ENCODE results near the gene SQOR.
A peak's percentile ranks its signal among the peaks of the same experiment; 100 is the strongest.

SQOR gene

DNA sequence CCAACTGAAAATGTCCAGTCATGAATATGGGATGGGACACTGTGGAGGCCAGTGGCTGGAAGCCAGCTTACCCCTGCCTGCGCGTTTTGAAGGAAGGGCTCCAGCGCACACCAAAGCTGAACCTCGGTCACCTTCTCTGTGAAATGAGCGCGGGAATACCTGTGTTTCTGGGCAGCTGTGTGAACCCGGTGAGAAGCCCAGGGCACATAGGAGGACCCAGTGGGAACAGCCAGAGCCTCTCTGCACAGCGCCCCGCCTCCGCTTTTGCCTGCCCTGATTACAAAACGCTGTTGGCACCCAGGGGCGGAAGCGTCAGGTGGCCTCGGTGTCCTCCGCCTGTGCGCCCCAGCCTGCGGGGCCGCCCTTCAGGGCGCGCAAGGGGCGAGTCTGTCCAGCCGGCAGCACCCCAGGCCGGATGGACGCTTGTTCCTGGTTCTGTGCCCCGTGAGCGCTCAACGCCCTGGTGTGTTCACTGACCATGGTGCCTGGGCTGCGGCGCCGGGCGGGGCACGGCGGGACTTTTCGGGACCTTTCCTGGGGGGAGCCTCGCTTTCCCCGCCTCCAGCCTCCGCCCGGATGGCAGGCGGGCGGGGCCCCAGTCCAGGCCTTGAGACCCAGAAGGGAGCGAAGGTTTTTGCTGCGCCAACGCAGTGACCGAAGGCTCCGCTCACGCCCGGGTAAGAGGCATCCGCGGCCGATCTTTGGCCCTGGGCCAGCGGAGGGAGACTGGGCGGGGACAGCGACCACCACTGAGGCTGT, at the start of gene SQOR:
SQOR (plus strand) TSS at position 598 of the 759 bp plus-strand sequence. CDS start 23,895 bp downstream, outside the sequence.
- peak; percentile 39 to 59 for DNase-seq (ENCODE audit: low read depth in 2 of 2)

GRCh38 chr15:45585069-45585791, 49.6 kb upstream of the SQOR start:
- no peak for DNase-seq (ENCODE audit: low read depth in 2 of 2)

DNA sequence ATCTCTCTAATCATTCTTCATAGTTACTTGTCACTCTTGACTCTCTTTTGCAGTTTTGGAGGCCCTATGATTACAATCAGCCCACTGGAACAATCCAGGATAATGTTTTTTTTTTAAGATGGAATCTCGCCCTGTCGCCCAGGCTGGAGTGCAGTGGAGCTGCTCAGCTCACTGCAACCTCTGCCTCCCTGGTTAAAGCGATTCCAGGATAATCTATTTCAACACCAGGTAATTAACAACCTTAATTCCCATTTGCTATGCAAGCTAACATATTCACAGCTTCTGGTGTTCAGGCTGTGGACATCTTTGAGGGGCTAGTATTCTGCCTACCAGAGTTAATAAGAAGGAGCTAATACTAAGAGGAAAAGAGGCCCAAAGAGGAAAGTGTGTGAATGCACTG, 48.7 kb upstream of the SQOR start:
- DNase-seq (ENCODE audit: low read depth in 2 of 2) = no peak

DNA sequence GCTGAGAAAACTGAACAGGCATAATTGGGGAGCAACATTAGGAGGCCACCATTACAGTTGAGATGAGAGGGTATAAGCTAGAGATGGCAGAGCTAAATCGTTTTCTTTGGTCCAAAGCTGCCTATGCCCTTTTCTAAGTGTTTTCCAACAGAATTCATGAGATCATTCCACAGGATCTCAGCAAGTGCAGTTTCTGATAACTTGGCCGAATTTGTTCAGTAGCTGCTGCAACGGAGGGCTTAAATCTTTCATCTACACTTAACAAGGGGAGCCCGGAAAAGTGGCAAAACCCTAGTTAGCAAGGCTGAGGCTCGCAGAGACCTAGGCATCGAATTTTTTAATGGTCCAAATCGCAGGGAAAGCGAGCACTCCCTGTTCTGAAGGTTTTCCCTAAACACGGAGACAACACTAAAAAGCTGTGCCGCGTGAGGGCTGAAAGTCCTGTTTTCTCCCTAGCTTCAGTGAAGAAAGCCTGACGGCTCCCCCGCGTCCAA, 48.2 kb upstream of the SQOR start:
- DNase-seq (ENCODE audit: low read depth in 2 of 2) = no peak

GRCh38 chr15:45587095-45587862, 47.5 kb upstream of the SQOR start, which contains the start of gene BLOC1S6:
Gene BLOC1S6, plus strand, starts transcription at chr15:45587379. Its CDS starts 65 bp downstream, at chr15:45587444.
- DNase-seq (ENCODE audit: low read depth in 2 of 2) = peak; percentile 75 to 76

DNA sequence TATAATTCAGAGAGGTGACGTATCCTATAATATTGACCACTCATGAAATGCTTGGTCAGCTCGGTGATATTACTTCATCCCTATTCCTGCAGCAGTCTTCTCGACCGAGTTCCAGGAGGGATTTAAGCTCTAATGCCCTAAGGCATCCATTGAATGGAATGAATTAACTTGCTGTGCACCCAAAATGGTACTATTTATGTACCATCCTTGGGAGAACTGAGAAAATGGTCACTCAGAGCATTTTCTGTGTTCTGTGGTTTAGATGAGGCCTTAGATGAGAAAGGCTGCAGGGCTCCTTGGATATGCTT, 47.0 kb upstream of the SQOR start:
- DNase-seq (ENCODE audit: low read depth in 2 of 2) = no peak

- no peak for DNase-seq (ENCODE audit: low read depth in 2 of 2)
Observed at GRCh38 chr15:45588219-45588875, 46.5 kb upstream of the SQOR start.

DNA sequence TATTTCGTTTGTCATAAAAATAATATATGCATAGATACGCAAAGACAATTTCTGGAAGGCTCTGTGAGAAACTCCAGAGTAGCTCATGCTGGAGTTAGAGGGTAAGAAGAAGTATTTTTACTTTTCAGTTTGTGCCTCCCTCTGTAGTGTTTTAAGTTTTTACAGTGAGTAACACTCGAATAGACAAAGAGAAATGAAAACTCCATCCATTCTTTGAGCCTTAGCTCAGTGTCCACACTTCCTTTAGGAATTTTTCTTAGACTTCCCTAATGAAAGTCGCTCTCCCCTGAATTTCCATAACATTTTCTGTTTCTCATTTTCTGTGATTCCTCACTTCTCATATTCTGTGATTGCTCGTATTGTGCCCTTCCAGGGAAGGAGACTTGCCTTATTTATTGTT, 45.6 kb upstream of the SQOR start:
- no peak for DNase-seq (ENCODE audit: low read depth in 2 of 2)

- no peak for DNase-seq (ENCODE audit: low read depth in 2 of 2)
Observed at GRCh38 chr15:45594319-45594718, 40.5 kb upstream of the SQOR start.

- DNase-seq (ENCODE audit: low read depth in 2 of 2) = no peak
Observed at GRCh38 chr15:45594835-45595530, 39.8 kb upstream of the SQOR start.

DNA sequence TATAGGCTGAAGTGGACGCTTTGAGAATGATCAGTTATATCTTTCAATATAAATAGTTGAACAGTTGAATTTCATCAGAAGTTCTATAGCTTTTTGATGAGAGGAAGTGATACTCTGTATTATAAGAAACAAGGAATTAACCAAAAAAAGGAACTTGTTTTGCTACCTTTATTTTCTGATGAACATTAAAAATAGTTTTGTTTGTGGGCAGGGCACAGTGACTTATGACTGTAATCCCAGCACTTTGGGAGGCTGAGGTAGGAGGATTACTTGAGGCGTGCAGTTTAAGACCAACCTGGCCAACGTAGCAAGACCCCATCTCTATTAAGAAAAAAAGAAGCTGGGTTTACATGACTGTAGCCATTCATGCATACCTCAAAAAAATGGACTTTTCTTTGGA, 30.9 kb upstream of the SQOR start:
- no peak for DNase-seq (ENCODE audit: low read depth in 2 of 2)

DNA sequence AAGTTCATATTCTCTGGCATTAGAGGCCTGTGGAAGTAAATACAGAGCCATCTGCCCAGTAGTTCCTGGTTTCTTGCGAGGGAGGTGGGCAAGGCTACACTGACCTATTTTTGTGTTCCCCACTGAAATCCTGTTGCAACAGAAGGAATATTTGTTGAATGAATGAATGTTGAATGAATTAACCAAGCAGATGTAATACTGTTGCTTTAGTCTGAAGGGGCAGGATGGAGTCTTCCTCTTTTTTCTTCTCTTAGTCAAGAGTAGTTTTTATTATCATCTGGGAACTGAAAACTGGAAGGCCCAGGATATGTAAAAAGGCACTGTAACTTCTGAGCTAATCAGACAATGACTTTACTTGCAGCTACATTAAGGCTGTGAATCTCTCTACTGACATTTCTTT, 30.5 kb upstream of the SQOR start:
- DNase-seq (ENCODE audit: low read depth in 2 of 2) = no peak

DNA sequence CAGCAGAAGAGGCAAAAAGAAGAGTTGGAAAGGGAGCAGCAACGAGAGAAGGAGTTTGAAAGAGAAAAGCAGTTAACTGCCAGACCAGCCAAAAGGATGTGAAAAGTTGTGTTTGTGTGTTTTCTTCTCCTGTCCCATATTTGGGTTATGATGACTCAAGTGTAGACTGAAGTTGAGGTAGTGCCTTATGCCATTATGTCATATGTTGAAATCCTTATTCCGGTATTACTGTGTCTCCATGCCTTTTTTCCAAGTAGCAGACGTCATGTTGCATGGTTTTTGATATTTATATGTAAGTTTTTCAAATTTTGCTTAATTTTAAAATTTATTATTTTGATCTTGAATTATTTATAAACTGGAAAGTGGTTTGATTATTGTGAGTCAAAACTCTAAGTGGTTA, 28.4 kb upstream of the SQOR start:
- DNase-seq (ENCODE audit: low read depth in 2 of 2) = no peak

DNA sequence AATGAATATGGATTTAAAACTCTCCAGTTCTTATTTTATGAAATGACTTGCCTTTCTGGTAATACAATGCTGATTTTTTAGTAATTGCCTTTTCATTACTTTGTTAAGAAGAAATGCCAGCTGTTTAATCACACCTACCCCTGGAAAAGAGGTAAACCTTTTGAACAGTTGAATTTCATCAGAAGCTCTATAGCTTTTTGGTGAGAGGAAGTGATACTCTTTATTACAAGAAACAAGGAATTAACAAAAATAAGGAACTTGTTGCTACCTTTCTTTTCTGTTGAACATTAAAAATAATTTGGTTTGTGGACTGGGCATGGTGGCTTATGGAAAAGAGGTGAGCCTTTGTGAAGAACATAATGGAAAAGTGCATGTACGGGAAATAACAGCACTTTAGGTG, 28.0 kb upstream of the SQOR start:
- DNase-seq (ENCODE audit: low read depth in 2 of 2) = no peak

DNA sequence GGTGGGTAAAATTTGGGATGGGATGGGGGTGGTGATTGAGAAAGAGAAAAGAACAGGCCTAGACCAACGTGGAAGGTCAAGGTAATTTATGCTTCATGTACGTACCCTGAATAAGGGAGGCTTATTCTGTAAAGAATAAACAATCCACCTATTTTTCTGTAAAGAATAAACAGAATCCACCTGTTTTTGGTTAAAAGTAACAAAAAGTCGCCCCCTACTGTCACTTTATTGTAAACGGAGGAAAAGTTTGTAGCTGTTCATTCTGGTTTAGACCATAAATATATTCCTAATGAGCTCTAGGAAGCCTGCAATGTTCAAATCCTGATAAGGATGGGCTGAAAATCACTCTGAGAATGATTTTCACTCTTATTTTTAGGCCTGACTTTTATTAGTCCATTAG, 23.5 kb upstream of the SQOR start:
- DNase-seq (ENCODE audit: low read depth in 2 of 2) = no peak

DNA sequence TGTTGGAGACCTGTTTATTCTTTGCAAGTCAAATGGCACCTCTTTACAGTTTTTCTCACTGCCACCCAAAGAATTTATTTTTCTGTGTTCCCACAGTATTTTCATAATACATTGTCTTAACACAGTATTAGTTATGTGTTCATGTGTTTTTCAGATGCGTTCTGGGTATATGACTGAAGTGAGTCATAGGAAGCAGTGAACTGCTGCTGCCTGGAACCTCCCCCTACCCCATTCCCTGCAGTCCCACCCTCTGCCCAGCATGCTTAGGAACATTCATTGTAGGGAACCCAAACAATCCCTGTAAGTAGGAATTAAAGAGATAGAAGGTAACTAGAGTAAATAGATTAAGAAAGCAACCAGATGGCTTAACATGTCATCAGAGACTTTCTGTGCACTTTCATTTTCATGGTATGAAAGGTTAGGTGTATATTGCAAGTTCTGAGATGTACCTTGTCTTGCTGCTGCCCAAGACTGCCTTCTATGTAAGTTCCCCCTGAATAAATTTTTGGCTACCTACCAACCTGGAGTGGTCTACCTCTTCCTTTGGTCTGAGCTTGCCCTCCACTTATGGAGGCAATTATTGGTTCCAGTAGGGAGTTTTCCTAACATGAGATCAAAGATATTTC, 21.9 kb upstream of the SQOR start:
- no peak for DNase-seq (ENCODE audit: low read depth in 2 of 2)

- DNase-seq (ENCODE audit: low read depth in 2 of 2) = no peak
Observed at GRCh38 chr15:45616901-45617323, 17.9 kb upstream of the SQOR start.

DNA sequence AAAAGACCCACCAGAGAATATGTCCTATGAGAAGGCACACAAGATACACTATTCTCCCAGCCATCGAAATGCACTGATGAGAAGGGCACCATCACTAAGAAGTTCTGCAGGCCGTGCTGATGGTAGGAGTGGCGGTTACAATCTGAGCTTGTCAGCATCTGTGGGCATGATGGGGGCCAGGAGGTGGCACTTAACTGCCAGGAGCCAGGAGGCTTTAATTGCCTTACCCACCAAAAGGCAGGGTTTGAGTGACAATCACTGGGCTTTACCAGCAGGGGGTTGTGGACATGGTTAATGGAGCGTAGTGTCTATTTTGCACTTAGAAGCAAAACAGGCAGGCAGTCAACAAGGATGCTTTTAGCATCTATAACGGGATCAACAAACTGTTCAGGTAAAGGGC, 16.0 kb upstream of the SQOR start:
- DNase-seq (ENCODE audit: low read depth in 2 of 2) = no peak

DNA sequence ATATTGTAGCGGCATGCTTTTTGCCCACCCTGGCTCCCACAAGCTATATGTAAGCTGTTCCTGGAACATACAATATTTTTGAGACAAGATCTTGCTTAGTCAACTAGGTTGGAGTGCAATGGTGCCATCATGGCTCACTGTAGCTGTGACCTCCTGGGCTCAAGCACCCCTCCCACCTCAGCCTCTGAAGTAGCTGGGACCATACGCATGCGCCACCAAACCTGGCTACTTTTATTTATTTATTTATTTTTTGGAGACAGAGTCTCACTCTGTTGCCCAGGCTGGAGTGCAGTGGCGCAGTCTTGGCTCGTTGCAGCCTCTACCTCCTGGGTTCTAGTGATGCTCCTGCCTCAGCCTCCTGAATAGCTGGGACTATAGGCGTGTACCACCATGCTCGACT, 6.7 kb upstream of the SQOR start:
- no peak for DNase-seq (ENCODE audit: low read depth in 2 of 2)

DNA sequence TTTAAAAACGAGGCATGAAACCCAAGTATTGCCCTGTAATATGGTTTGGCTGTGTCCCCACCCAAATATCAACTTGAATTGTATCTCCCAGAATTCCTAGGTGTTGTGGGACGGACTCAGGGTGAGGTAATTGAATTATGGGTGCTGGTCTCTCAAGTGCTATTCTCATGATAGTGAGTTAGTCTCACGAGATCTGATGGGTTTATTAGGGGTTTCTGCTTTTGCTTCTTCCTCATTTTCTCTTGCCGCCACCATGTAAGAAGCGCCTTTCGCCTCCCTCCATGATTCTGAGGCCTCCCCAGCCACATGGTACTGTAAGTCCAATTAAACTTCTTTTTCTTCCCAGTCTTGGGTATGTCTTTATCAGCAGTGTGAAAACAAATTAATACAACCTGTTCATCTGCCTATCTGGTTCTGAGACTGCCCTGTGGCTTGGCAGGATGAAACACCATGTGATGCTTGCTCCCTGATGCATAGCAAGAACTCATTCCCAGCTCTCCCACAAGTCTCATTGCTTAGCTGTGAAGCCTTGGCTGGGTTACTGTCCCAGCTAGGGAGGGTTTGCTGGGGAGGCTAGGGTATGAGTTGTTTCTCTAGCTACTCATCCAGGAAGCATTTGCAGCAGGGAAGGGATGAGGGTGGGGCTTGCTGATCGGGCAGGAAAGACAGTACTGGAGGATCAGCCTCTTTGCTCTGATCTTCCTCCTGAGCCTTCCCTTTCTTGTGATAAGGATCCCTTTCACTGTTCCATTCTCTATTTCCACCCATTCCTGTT, 3.7 kb upstream of the SQOR start:
- DNase-seq (ENCODE audit: low read depth in 2 of 2) = no peak
